SU-DHL-6 (cell line): ENCODE results near the gene EED.

ENCODE experiments used
- EZH2phosphoT487 ChIP-seq: fragments of 200-600 bp; sonication (generic), shearing (Covaris generic); conservative IDR thresholded peaks from 2 replicates; pipeline ENCODE4 v1.6.1; 2018; ENCODE audit warnings: mild to moderate bottlenecking, antibody characterized with exemption, low read length, moderate library complexity, mixed read lengths
- TF ChIP-seq, protein P1 (sequence below): fragments of 200-600 bp; sonication (generic); IDR thresholded peaks from one replicate; pipeline ENCODE4 v1.5.1; 2017; ENCODE audit warnings: antibody characterized with exemption, mild to moderate bottlenecking, low read length, moderate library complexity; ENCODE audit not compliant: insufficient read depth, poor library complexity, severe bottlenecking

DNA sequence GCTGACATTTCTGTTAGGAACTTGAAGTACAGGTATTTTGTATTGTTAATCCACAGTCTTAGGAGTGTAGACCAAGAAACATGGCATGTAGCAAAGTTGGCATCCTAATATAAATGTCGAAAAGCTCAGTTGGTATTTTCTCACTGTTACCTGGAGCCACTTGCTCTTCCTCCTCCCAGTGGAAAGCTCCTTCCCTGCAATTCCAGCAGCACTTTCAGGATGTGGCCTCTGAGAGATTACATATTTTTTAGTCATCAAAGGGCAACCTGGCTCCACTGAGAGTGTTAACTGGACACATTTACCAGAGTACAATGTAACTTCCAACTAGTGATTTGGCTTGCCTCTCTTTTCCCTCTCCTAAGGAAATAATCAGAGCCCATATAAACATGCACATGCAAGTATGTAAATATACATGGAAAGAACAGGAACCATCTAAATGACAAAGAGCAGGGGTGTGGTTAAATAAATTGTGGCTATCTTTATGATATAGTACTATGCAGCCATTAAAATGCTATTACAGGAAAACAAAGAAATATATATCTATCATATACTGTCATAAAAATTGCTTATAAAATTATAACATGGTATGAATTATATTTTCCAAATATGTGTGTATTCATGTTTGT, 14.3 kb upstream of the EED start:
- TF ChIP-seq, protein P1, sequence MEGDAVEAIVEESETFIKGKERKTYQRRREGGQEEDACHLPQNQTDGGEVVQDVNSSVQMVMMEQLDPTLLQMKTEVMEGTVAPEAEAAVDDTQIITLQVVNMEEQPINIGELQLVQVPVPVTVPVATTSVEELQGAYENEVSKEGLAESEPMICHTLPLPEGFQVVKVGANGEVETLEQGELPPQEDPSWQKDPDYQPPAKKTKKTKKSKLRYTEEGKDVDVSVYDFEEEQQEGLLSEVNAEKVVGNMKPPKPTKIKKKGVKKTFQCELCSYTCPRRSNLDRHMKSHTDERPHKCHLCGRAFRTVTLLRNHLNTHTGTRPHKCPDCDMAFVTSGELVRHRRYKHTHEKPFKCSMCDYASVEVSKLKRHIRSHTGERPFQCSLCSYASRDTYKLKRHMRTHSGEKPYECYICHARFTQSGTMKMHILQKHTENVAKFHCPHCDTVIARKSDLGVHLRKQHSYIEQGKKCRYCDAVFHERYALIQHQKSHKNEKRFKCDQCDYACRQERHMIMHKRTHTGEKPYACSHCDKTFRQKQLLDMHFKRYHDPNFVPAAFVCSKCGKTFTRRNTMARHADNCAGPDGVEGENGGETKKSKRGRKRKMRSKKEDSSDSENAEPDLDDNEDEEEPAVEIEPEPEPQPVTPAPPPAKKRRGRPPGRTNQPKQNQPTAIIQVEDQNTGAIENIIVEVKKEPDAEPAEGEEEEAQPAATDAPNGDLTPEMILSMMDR = no peak
- TF ChIP-seq EZH2phosphoT487 = no peak
